Measurements from ENCODE around the gene TMEM247.

DNA sequence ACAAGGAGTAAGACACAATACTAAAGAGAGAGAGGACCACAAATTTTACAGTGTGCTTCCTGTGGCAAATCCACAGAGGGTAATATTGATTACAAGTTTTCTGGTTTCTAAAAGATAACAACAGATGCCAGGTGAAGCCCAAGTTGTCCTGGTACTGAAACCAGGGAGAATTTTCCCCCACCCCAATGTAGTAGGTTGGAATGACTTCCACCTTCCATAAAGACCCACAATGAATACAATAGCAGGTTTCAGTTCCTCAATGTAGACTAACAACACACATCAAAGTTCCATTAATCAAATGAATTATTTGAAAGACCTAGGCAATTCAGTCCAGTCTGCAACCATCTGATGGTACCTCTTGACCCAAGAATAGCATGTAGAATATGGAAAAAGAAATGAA lies 44.0 kb upstream of the TMEM247 start:
- no peak for TF ChIP-seq POLR2A (IDR thresholded peaks at IDR 0.05)
- TF ChIP-seq, protein P1, sequence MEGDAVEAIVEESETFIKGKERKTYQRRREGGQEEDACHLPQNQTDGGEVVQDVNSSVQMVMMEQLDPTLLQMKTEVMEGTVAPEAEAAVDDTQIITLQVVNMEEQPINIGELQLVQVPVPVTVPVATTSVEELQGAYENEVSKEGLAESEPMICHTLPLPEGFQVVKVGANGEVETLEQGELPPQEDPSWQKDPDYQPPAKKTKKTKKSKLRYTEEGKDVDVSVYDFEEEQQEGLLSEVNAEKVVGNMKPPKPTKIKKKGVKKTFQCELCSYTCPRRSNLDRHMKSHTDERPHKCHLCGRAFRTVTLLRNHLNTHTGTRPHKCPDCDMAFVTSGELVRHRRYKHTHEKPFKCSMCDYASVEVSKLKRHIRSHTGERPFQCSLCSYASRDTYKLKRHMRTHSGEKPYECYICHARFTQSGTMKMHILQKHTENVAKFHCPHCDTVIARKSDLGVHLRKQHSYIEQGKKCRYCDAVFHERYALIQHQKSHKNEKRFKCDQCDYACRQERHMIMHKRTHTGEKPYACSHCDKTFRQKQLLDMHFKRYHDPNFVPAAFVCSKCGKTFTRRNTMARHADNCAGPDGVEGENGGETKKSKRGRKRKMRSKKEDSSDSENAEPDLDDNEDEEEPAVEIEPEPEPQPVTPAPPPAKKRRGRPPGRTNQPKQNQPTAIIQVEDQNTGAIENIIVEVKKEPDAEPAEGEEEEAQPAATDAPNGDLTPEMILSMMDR (IDR thresholded peaks at IDR 0.05) = no peak
